HepG2 (cell line): ENCODE results near the gene ONECUT2. TPM values are rescaled to one million over a fixed set of nuclear protein-coding genes. Genes with fewer than 3 reads are reported as not detected.

Source experiments
- ATAC-seq: fragments of 200-7000 bp; cut with Tn5 transposase; 3 replicates; pipeline ENCODE4 v1.9.1; 2020; ENCODE audit warnings: mild to moderate bottlenecking, moderate library complexity
- BruUV-seq: library from RNA; stranded (reverse); fragments of 400-500 nt; replicated peaks from 2 replicates; lab custom pipeline; 2021; lab: Mats Ljungman, UMichigan
- CTCF ChIA-PET: fragments of 300-600 bp; formaldehyde crosslinking; extraction: SDS; loops from one replicate; lab custom pipeline; 2021; ENCODE audit warnings: low total read pairs, inconsistent platforms, low intra/inter-chr PET ratio; lab: Yijun Ruan, JAX
- POLR2A ChIA-PET: fragments of 350-600 bp; sonication (Branson Sonifier 250); formaldehyde crosslinking; loops from one replicate; lab custom pipeline; 2020; ENCODE audit warnings: antibody characterized with exemption, inconsistent platforms; lab: Yijun Ruan, JAX
- DNase-seq: peaks from one replicate; pipeline ENCODE4 v3.0.0-alpha.2; 2015; ENCODE audit warnings: low spot score
- FAIRE-seq: peaks from 3 replicates; lab custom pipeline; 2011; peaks lifted over from hg19 to GRCh38; lab: Jason Lieb, UNC
- H2AFZ ChIP-seq: one replicate; pipeline ENCODE4 v1.6.1; 2011; ENCODE audit warnings: low read length, inconsistent platforms
- H3K27ac ChIP-seq: fragments of 300-600 bp; 3 replicates; pipeline ENCODE4 v1.8.0; 2011; ENCODE audit warnings: mixed run types, mild to moderate bottlenecking, mixed read lengths, low read length, inconsistent platforms; ENCODE audit not compliant: insufficient read depth; ENCODE audit errors: extremely low read length
- H3K27me3 ChIP-seq, 2 experiments: fragments of 200-600 bp in 1 of 2; 2 replicates in 1 of 2; 3 replicates in 1 of 2; pipeline versions ENCODE4 v1.6.0 to v1.8.0; 2011; ENCODE audit warnings: low read length in 2 of 2, mild to moderate bottlenecking in 2 of 2, moderate library complexity in 2 of 2, inconsistent platforms in 1 of 2; ENCODE audit not compliant: insufficient read depth in 2 of 2, control insufficient read depth in 1 of 2
- H3K36me3 ChIP-seq, 2 experiments: fragments of 200-600 bp in 1 of 2; replicated peaks in 1 of 2; 2 replicates in 1 of 2; 3 replicates in 1 of 2; pipeline versions ENCODE4 v1.5.1 to v1.8.0; 2011; ENCODE audit warnings: low read length in 2 of 2, inconsistent platforms in 1 of 2; ENCODE audit not compliant: insufficient read depth in 2 of 2, control insufficient read depth in 1 of 2
- H3K4me1 ChIP-seq: 2 replicates; pipeline ENCODE4 v1.5.1; 2012; ENCODE audit warnings: low read length, inconsistent platforms; ENCODE audit not compliant: insufficient read depth
- H3K4me2 ChIP-seq: 2 replicates; pipeline ENCODE4 v1.6.0; 2011; ENCODE audit warnings: low read depth, low read length, inconsistent platforms
- H3K4me3 ChIP-seq, 3 experiments: fragments of 200-600 bp in 1 of 3; sonication (generic), shearing (Covaris generic) in 1 of 3; replicated peaks in 1 of 3; 2 replicates each; pipeline ENCODE4 v1.5.1; 2011 to 2016; ENCODE audit warnings: low read length in 3 of 3, inconsistent platforms in 2 of 3, low read depth in 2 of 3, mild to moderate bottlenecking in 2 of 3, control low read depth in 1 of 3, mixed read lengths in 1 of 3; ENCODE audit not compliant: insufficient read depth in 1 of 3
- H3K79me2 ChIP-seq: one replicate; pipeline ENCODE4 v1.6.1; 2011; ENCODE audit warnings: low read length, inconsistent platforms; ENCODE audit not compliant: insufficient read depth
- H3K9ac ChIP-seq: 2 replicates; pipeline ENCODE4 v1.6.0; 2011; ENCODE audit warnings: mild to moderate bottlenecking, low read depth, low read length, inconsistent platforms; ENCODE audit not compliant: insufficient read depth
- H3K9me3 ChIP-seq: 2 replicates; pipeline ENCODE4 v1.5.1; 2012; ENCODE audit warnings: mild to moderate bottlenecking, low read length
- H4K20me1 ChIP-seq: 2 replicates; pipeline ENCODE4 v1.6.0; 2011; ENCODE audit warnings: inconsistent platforms, mild to moderate bottlenecking, low read length, moderate library complexity; ENCODE audit not compliant: insufficient read depth
- BCL6 ChIP-seq: IDR thresholded peaks from 2 replicates; pipeline ENCODE4 v1.6.1; 2016; ENCODE audit warnings: missing genetic modification reagents, missing compliant biosample characterization
- FOXP1 ChIP-seq, 2 experiments: fragments of 450-650 bp in 1 of 2; IDR thresholded peaks; 2 replicates each; pipeline ENCODE4 v1.6.1; 2017 to 2018; ENCODE audit warnings: antibody characterized with exemption in 1 of 2
- HMG20B ChIP-seq: conservative IDR thresholded peaks from 2 replicates; pipeline ENCODE4 v1.6.1; 2016; ENCODE audit warnings: missing genetic modification reagents, missing compliant biosample characterization
- HNF4A ChIP-seq: sonication (generic); formaldehyde crosslinking; IDR thresholded peaks from 2 replicates; pipeline ENCODE4 v1.4.0; 2020; ENCODE audit warnings: missing genetic modification reagents
- SIX1 ChIP-seq: sonication (generic); formaldehyde crosslinking; IDR thresholded peaks from 2 replicates; pipeline ENCODE4 v1.4.0; 2020; ENCODE audit warnings: missing genetic modification reagents, borderline replicate concordance
- SIX4 ChIP-seq: sonication (generic); formaldehyde crosslinking; IDR thresholded peaks from 2 replicates; pipeline ENCODE4 v1.4.0; 2020; ENCODE audit warnings: missing genetic modification reagents
- TP53 ChIP-seq: sonication (generic); formaldehyde crosslinking; conservative IDR thresholded peaks from 2 replicates; pipeline ENCODE4 v1.4.0; 2020; ENCODE audit warnings: missing genetic modification reagents
- WGBS: methylation state at CpG from one replicate; pipeline ENCODE4 v1.1.6; 2017; ENCODE audit warnings: low lambda C conversion rate; 5-methylcytosine and 5-hydroxymethylcytosine counted together
- in situ Hi-C: cut with HindIII; loops from 2 replicates; pipeline ENCODE4 v1.10.0; 2017; ENCODE audit warnings: low pct_unique_long_range_greater_than_20kb; ENCODE audit not compliant: extremely low pct_ligation_motif_present
- intact Hi-C: fragments of 100-400 bp; cut with micrococcal nuclease; formaldehyde crosslinking; loops from one replicate; pipeline ENCODE4 v1.10.0; 2022; ENCODE audit not compliant: unreplicated experiment
- polyA plus RNA-seq, 8 experiments: library from polyadenylated mRNA; depleted of rRNA in 3 of 8; stranded (reverse) in 7 of 8; unstranded in 1 of 8; fragments of >200 nt; fragmentation: Illumina TruSeq in 4 of 8; extraction: Trizol in 4 of 8; gene quantifications; 2 replicates each; pipeline versions ENCODE4 v1.2.1 to v1.2.3, GENCODE V29; 2011 to 2016; ENCODE audit warnings: low read depth in 4 of 8, missing spikeins in 1 of 8, mixed read lengths in 1 of 8; ENCODE audit not compliant: insufficient read depth in 1 of 8
- total RNA-seq, 5 experiments: library from RNA; depleted of rRNA; stranded (reverse); fragments of >200 nt; fragmentation: Illumina TruSeq; extraction: Trizol; gene quantifications; 2 replicates each; pipeline ENCODE4 v1.2.3, GENCODE V29; 2016; ENCODE audit warnings: low read depth in 1 of 5
- TF ChIP-seq, protein P1 (sequence below): sonication (generic); formaldehyde crosslinking; conservative IDR thresholded peaks from 2 replicates; pipeline ENCODE4 v1.8.0; 2022; ENCODE audit warnings: mild to moderate bottlenecking, moderate library complexity, missing genetic modification reagents

ONECUT2 gene
- total and polyA plus RNA-seq, 2 of the 13 experiments (the other 11 are each of a cell fraction or from before 2014, with no cell fraction given) = 3.0 to 3.2 TPM

DNA sequence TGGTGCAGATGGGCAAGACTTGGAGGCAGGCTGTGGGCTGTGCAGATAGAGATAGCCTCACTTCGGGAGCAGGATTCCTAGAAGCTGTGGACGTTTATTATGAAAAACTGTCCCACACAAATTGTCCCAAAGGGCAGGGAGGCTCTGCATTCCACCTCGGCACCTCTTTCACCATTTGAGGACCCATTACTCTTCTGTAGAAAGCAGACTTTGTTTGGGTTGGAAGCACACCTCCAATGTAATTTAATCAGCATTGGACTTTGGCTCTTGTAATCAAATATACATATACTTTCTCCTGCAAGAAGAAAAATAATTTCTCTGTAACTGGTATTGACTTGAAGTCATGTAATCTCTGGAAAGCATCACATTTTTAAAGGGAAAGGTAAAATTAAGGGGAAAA lies 8.5 kb downstream of the ONECUT2 start:
- Histone ChIP-seq H3K9me3 (no peaks in the 10 kb centered on the region), H3K27me3 (no peaks in the 10 kb centered on the region), H3K36me3 (peaks cover 4% of the 10 kb centered on the region in 2 experiments; a peak in 1 of 5 replicates), H3K4me2 (0 out of 2 replicates have a peak overlapping the region, but pooled peaks have one; percentile 16), H4K20me1 (peaks cover 21% of the 10 kb centered on the region), H3K4me1 (peaks cover 58% of the 10 kb centered on the region), H3K79me2 (peaks cover 18% of the 10 kb centered on the region), H3K4me3 (no peak overlapping the region), H2AFZ (no peak overlapping the region), H3K9ac (no peak overlapping the region), H3K27ac (peak overlapping the region; percentile 71)
- TF ChIP-seq, protein P1, sequence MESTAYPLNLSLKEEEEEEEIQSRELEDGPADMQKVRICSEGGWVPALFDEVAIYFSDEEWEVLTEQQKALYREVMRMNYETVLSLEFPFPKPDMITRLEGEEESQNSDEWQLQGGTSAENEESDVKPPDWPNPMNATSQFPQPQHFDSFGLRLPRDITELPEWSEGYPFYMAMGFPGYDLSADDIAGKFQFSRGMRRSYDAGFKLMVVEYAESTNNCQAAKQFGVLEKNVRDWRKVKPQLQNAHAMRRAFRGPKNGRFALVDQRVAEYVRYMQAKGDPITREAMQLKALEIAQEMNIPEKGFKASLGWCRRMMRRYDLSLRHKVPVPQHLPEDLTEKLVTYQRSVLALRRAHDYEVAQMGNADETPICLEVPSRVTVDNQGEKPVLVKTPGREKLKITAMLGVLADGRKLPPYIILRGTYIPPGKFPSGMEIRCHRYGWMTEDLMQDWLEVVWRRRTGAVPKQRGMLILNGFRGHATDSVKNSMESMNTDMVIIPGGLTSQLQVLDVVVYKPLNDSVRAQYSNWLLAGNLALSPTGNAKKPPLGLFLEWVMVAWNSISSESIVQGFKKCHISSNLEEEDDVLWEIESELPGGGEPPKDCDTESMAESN (CRISPR knock-in tag) = no peak
- TF ChIP-seq SIX1 (CRISPR knock-in tag) = peak; percentile 87
- peak; percentile 50; the same call in 1 of the 2 replicates for TF ChIP-seq HNF4A
- TF ChIP-seq FOXP1 (IDR thresholded peaks at IDR 0.05) = no peak
- TF ChIP-seq FOXP1 (CRISPR knock-in tag; IDR thresholded peaks at IDR 0.05) = 0 out of 2 replicates have a peak, but pooled peaks have one; percentile 6
- 0 out of 2 replicates have a peak, but pooled peaks have one; percentile 13 for TF ChIP-seq SIX4 (CRISPR knock-in tag)
- TF ChIP-seq HMG20B (CRISPR knock-in tag) = 0 out of 2 replicates have a peak, but pooled peaks have one; percentile 19
- TF ChIP-seq TP53 = no peak
- peak; percentile 66 for TF ChIP-seq BCL6 (CRISPR knock-in tag)
- ATAC-seq (peak; percentile 18), DNase-seq (peak; percentile 39), FAIRE-seq (peak; percentile 34)
- ChIA-PET POLR2A (no interaction called here), CTCF (no interaction called here)
- intact Hi-C loops = no loop called here
- 16% methylated on average over 3 of the region's 3 CpGs for WGBS
- no TSS peak for BruUV-seq
- in situ Hi-C loops = loop anchor here (10.0 kb wide), 2 partner anchors 579 to 699 kb away; no protein-coding TSS in a partner anchor
